GM18868 (cell line): ENCODE measurements around the gene PDE4B.
A peak's percentile ranks its signal among the peaks of the same experiment; 100 is the strongest.

Experiments
- ATAC-seq: cut with Tn5 transposase; IDR thresholded peaks from one replicate; pipeline ENCODE4 v1.9.1; 2021; ENCODE audit warnings: mild to moderate bottlenecking, moderate library complexity; ENCODE audit not compliant: unreplicated experiment

The PDE4B gene

DNA sequence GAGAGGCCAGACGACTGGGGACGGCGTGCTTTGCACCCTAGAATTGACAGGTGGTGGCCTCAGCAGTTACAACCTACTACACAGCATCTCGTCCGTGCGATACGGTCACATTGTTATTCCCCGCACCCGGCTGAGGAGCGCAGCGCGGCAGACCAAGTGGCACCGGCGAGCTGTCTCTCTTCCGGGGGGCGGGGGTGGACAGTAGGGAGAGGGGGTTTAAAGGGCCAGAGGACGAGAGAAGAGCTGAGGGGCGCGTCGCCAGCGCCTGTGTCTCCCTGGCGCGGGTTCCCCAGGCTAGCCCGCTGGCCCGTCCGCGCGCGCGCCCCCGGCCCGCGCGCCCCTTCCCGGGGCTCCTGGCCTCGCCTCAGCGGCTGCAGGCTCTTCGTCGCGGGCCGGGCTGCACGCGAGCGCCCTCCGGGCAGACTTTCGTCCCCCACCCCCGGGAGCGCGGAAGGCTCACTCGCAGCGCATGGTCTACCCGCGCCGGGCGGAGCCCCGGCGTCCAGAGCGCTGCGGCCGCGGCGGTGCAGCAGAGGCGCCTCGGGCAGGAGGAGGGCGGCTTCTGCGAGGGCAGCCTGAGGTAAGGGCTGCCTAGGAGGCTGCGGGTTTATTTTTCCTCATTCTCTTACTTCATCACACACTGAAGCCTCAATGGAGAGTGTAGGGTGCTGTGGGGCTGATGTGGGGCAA lies at the start of gene PDE4B:
PDE4B (plus strand) TSS at position 227 of the 690 bp plus-strand sequence.
- no peak for ATAC-seq

DNA sequence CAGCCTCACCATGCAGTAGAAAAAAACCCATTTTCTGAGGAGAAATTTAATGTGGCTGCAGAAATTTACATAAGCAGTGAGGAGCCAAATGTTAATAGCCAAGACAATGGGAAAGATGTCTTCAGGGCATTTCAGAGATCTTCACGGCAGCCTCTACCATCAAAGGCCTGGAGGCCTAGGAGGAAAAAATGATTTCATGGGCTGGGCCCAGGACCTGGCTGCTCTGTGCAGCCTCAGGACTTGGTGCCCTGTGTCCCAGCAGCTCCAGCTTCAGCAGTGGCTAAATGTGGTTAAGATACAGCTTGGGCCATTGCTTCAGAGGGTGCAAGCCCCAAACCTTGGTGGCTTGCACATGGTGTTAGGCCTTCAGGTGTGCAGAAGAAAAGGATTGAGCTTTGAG lies 48.0 kb upstream of the PDE4B start:
- ATAC-seq, result no peak

DNA sequence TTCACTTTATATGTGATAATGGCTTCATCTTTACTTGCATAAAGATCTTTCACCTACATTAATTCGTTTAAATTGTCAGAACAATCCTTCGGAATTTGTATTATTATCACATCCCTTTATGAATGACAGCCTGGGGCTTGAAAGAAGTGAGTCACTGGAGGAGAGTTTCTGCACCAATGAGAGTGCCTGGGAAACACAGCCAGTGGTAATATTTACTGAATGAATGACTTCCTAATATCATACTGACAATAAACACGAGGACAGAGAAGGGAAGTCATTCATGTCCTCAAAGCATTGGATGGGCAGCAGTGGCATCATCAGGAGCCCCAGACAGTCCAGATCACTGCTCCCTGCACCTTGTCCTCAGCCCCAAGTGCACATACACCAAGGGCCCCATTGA lies 40.7 kb upstream of the PDE4B start:
- no peak for ATAC-seq

DNA sequence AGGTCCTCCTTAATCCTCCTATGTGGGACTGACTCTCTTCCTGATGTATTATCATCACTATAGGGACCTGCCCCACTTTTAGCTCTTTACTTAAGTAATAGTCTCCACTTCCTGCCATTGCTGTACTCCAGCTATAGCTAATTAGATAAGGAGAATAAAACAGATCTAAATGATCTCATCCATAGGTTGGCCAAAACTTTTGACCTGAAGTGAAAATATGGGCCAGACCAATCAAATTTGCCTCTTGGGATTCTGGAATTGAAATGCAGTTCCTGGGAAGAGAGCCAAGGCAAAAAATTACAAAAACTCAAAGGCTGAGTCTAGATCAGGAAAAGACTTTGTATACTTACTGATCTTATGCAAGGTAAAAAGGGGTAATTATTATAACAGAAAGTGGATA lies 36.1 kb upstream of the PDE4B start:
- no peak for ATAC-seq

DNA sequence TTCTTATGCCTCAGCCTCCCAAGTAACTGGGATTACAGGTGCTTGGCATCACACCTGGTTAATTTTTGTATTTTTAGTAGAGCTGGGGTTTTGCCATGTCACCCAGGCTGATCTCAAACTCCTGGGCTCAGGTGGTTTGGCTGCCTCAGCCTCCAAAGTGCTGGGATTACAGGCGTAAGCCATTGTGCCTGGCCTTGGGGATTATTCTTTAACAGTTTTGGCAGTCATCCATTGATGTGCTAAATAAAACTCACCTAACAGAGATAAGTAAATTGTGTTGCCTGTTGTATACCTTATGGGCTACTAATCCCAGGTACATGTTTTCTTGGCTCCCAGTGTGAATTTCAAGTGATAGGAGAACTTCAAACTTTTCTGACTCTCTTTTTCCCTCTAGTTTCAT lies 35.2 kb upstream of the PDE4B start:
- ATAC-seq, result no peak

DNA sequence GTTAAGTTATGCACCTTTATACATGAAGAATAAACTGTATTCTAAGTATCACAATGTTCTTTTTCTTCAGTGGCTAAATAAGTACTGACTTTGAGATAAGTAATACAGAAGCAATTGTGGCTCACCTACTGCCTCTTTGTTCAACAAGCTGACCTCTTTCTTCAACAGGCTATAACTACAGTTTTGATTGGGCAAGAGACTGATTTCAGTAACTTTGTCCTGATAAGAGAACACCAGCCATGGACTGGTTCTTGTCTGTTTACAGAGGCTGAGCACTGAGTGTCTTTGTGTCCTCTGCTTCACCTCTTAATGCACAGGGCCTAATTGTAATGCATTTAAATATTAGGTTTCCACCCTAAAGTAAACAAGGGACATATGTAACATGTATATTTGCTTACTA lies 34.6 kb upstream of the PDE4B start:
- no peak for ATAC-seq

DNA sequence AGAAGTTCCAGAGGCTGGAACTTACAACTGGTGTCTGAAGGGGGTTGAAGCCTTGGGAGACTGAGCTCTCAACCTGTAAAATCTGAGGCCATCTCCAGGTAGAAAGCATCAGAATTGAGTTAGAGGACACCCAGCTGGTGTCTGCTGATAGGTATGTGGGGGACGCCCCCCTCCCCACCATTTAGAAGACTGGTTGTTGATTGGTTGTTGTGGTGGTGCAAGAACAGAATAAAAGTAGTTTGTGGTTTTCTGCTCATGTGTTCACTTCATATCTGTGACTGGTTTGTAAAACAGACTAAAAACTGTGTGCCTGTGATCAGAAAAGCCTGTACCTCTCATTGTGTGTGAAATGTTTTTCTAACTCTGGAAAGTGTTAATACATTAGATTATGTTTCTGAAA lies 33.2 kb upstream of the PDE4B start:
- no peak for ATAC-seq

DNA sequence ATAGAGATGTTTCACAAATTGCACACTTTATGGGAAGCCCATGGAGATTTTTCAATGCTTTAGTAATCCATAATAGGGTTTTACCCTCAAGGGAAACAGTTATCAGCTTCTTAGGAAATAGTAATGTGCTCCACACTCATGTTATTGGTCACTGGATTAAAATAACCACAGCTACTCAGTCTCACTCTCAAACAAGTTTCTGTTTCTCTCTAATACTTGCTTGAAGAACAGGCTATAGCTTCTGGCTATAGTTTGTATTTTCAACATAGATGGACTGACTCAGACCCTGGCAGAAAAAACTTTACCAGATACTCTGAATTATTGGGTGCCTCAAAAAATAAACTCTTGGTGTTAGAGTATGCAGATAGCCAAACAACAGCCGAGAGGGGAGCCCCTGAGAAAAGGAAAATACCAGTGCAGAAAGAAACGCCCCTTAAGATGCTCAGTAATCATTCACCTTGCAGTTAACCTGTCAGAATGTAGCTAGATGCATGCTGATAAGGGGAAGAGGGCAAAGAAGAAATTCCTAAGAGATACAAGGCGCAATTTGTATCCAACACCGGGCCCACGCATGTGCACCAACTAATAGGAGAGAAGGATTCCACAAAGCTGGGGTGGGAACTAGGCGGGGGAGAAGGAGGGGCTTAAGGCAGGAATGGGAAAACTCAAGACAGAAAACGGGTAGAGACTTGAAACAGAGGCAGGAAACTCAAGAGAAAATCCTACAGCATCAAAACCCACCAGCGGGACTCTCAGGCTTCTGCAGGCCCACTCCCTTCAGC lies 30.4 kb upstream of the PDE4B start:
- ATAC-seq, result peak; percentile 61

DNA sequence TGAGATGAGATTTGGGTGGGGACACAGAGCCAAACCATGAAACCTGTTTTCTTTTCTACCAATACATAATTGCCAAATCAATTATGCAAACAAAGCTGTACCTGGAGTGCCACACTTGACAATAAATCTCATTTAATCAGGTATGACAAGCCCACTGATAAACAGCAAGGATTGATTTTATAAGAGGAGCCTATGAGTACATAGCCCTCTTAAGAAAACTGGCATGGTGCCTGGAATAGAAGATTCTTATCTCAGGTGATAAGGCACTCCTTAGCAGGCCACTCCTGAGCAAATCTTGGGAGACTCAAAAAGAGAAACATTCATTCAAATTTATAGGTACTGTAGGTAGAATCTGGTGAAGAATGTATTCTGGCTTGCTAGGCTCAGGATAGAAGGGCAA lies 28.6 kb upstream of the PDE4B start:
- ATAC-seq, result no peak

DNA sequence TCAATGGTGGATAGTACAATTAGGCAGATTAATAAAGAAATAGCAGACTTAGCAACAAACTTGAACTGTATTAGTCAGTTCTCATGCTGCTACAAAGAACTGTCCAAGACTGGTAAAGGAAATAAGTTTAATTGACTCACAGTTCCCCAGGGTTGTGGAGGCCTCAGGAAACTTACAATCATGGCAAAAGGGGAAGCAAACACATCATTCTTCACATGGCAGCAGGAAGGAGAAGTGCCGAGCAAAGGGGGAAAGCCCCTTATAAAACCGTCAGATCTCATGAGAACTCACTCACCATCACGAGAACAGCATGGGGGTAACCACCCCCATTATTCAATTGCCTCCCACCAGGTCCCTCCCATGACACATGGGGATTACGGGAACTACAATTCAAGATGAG lies 27.1 kb upstream of the PDE4B start:
- no peak for ATAC-seq

DNA sequence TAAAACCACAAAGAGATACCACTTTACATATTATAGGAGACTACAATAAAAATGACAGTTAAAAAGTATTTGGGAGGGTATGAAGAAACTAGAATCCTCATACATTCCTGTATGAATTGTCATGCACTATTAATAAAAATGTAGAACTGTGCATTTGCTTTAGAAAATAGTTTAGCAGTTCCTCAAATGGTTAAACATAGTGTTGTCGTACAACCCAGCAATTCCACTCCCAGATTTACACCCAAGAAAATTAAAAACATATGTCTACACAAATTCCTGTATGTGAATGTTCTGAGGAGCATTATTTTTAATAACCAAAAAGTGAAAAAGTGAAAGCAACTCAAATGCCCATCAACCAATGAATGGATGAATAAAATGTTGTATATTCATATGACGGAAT lies 23.1 kb upstream of the PDE4B start:
- no peak for ATAC-seq

DNA sequence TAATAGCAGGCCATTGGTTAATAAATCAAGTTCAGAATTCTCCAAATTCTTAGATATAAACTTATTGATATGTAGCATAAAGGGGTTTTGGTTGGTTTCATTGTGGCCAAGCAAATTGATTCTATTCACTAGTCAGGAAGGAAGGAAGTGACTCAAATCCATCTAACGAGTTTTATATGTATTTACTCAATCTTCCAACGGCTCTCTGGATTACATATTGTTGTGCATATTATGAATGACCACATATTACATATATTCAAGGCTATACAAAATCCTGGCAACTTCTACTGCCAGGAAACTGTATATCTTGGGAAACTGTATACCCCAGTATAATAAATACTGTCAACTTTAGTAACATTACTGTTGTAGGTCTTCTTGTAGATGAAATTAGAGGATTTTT lies 20.1 kb upstream of the PDE4B start:
- ATAC-seq, result no peak

DNA sequence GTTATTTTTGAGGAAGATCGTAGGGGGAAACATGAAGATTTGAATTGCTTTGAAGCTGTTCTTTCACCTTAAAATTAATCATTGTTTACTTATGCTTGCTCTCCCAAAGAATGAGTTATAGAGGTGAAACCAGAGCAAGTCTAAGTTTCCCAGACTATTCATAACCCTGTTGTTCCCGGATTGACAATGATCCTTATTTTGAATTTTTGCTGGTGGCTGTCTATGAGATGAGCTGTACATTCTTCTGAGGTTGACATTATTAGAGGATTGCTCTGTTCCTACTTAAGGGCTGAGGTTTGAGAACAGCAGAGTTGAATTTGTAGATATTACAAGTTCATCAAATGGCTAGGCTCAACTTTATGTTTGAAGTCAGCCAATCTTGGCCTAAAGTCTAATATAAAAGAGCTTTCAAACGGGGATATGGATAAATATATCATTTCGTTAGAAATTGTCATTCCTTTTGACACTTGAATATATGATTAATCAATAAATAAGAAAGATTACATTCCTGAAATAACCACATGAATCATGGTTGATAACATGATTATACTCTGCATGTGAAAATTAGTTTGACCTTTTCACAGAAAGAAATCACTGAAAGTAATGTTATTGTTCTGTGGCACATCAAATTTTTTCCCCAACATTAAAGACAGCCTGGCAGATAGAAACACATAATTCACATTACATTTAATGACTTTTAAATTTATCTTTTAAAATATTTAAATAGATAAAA lies 19.1 kb upstream of the PDE4B start:
- no peak for ATAC-seq

DNA sequence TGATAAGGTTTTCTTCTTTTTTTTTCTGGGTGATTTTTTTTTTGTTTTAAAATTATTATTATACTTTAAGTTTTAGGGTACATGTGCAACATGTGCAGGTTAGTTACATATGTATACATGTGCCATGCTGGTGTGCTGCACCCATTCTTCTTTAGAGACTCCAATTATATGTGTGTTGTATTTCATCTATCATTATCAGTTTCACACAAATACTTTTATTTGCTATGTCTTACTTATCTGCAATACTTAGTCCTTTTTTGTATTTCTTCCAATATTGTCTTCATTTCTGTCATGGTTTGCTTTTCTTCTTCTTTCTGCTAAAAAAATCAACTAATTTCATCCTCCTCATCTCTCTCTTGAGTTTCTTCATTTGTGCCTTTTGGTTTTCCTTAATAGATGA lies 3.9 kb upstream of the PDE4B start:
- ATAC-seq, result no peak

DNA sequence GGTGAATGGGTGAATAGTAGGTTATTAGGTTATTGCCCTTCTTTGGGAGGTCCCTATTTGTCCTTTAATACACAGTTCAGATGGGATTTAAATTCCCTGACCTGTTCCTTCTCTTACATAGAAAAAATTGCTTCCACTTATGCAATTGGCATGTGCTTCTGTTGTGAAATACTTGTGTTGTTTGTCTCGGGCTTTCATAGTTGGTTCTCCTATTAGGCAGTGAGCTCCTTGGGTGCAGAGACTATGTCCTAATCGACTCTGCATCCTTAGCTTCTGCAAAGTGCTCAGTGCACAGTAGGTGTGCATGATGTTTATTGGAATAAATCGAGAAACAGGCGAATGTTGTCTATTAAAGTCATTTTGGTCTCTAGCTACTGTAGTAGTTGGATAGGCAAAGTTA lies 1.3 kb upstream of the PDE4B start:
- ATAC-seq, result no peak

DNA sequence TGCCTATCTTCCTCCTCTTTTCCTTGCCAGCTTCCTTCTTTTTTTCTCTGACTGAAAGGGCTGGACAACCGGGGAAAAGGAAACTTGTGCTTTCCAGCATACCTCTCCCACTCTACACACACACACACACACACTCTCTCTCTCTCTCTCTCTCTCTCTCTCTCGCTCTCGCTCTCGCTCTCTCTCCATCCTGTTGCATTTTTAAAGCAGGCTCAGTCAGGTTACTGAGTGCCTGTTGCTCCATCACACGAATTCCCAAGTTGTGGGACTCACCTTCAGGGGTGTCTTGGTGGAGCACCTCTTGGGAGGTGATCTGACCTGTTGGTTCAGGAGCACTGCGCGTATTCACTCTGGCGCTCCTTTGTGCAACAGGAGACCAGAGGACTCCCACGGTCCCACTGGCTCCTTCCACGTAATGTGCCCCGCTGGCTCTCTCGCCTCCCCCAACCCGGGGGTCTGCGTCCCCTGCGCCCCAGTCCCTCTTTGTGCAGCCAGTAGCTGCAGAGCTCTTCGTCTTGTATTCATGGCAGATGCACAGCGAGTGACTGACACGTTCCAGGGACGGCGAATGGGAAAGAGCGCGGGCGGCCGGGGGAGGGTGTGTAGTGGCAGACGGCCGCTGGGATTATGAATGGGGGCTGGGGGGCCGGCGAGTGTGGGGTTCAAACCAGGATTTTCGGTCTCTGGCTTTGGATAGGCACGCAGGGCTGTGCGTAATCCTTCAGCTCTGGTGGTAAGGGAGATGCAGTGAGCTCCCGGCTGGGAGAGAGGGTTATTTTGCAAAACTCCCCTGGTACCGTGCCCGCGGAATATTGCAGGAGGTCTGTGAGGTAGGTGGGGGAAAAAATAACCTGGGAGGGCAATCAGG lies 660 bp upstream of the PDE4B start:
- no peak for ATAC-seq

DNA sequence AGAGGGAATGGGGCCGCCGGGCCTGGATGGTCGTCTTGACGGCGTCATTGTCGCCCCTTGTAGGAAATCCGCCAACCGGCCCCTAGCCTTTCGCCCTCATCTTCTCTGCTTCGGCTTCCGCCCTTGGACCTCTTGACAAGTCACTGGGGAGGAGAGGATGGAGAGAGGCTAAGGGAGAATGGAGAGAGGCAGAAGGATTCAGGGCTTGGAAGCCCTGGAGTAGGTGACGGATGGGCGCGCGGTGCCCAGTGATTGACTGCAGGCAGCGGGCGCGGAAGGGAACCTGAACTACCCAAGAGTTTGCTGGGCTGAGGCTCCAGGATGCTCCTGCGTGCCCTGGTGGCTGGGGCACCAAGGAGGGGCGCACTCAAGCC lies 651 bp downstream of the PDE4B start:
- ATAC-seq, result no peak

DNA sequence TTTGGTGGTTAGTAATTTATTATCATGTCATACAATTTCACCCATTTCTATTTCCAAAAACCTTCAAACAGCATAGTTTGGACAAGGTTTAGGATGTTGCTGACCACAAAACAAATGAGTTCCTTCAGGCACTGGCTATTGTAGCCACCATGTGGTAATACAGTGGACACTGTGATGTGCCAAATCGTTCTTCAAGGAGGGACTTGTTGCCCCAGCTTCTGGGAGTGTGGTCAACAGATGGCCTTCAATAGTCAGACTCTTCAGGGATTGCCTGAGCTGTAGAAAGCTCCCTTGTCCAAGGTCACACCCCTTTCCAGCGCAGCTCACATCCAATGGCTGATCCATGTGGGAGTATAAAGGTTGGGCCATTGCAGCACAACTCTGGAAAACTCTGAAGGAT lies 2.6 kb downstream of the PDE4B start:
- no peak for ATAC-seq

DNA sequence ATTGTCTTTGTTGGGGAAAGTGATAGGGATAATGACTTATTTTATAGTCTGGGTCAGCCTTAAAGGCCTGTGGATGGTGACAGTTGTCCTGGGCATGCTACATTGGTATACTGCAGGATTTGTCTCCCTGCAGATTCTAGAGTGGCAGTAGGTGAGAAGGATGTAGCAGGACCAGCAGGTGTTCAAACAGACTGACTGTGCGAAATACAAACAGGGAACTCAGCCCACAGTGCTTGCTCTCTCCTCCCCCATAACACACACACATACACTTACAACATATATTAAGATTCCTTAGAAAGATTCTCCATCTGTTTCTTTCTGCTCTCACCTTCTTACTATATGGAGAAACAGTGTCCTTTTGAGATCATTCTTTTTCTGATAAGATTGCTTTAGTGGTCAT lies 6.9 kb downstream of the PDE4B start:
- no peak for ATAC-seq

DNA sequence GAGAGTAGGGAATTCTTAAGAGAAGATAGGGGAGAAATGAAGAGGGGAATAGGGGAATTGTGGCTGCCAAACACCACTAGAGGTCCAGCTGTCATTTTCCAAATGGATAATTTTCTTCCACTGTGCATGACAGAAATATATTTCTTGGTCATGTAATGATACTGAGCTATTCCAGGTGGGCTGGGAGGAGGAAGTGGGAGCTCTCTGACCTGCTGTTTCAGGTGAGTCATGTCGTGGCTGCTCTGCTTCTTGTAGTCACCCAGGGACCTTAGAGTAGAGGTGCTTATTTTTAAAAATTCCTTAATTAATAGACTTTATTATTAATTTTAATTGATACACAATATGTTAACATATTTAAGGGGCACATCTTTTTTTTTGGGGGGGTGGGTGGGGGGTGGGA lies 11.9 kb downstream of the PDE4B start:
- ATAC-seq, result no peak

DNA sequence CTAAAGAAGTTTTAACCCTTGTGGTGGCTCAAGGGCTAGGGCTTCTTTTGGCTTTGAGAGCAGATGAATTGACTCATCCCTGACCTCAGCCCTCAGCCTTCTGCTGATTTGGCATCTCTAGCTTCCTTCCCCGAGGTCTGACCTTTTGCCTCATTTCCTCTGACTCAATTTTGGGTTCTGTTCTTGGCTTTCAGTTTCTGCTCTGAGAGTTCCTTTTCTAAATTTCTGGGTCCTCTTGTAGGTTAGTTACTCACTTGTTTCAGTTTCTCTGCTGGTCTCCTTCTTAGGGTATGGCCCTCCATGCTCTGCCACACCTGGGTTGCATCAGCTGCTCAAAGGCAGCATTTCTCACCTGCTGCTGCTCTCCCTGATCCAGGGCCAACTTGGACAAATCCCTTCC lies 19.4 kb downstream of the PDE4B start:
- ATAC-seq, result peak; percentile 97
